Measurements from ENCODE around the gene NKX1-1.

DNA sequence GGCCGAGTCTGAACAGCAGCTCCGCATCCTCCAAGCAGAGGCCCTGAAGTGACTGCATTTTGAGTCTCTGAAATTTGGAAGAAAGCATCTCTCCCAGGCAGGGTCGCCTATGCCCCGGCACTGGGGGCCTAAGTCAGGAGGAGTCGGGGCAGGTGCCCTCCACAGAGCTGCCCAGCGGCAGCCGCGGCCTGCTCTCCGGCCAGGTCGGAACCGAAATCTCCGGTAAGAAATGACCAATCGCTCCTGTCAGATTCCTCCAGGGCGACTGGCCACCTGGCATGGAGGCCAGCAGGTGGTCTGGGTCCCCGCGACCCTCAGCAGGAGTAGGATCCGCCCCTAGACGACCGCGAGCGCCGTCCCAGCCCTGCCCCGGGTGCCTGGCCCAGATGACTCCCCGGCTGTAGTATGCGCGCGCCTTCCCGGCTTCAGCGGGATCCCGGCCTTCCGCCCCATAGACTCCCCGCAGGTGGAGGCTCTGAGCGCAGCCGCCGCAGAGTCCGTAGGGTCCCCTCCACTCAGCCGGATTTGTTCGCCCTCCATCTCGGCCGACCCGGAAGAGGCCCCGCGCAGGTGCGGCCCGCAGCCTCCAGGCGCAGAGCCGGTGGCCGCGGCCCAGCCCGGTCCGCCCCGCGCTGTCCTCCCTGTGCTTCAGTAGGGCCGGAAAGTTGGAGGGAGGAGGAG is 1.5 kb downstream of the NKX1-1 start:
- TF ChIP-seq JUNB (IDR thresholded peaks at IDR 0.05; ENCODE audit: unreplicated experiment) (no peak), EZH2 (IDR thresholded peaks at IDR 0.05; ENCODE audit: low read depth, unreplicated experiment) (no peak), EZH2phosphoT487 (IDR thresholded peaks at IDR 0.05; ENCODE audit: unreplicated experiment) (peak; percentile 57)
- TF ChIP-seq, protein P1, sequence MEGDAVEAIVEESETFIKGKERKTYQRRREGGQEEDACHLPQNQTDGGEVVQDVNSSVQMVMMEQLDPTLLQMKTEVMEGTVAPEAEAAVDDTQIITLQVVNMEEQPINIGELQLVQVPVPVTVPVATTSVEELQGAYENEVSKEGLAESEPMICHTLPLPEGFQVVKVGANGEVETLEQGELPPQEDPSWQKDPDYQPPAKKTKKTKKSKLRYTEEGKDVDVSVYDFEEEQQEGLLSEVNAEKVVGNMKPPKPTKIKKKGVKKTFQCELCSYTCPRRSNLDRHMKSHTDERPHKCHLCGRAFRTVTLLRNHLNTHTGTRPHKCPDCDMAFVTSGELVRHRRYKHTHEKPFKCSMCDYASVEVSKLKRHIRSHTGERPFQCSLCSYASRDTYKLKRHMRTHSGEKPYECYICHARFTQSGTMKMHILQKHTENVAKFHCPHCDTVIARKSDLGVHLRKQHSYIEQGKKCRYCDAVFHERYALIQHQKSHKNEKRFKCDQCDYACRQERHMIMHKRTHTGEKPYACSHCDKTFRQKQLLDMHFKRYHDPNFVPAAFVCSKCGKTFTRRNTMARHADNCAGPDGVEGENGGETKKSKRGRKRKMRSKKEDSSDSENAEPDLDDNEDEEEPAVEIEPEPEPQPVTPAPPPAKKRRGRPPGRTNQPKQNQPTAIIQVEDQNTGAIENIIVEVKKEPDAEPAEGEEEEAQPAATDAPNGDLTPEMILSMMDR (conservative IDR thresholded peaks at IDR 0.05; ENCODE audit: low read depth in 2 of 2) = no peak
